Neuron (in vitro differentiated cells): ENCODE data around the gene ZMYND15.

ENCODE experiments used
- H2AFZ ChIP-seq: one replicate; pipeline ENCODE4 v1.6.1; 2013; ENCODE audit warnings: low read depth, mild to moderate bottlenecking, inconsistent platforms, low read length, moderate library complexity
- H3K27me3 ChIP-seq: one replicate; pipeline ENCODE4 v1.6.1; 2013; ENCODE audit warnings: low read length; ENCODE audit not compliant: insufficient read depth
- H3K36me3 ChIP-seq: one replicate; pipeline ENCODE4 v1.6.1; 2013; ENCODE audit warnings: low read length; ENCODE audit not compliant: insufficient read depth
- H3K4me1 ChIP-seq: one replicate; pipeline ENCODE4 v1.6.1; 2013; ENCODE audit warnings: low read length; ENCODE audit not compliant: insufficient read depth
- H3K4me3 ChIP-seq: 2 replicates; pipeline ENCODE4 v1.5.1; 2013; ENCODE audit warnings: mild to moderate bottlenecking, low read length, moderate library complexity
- H3K9me3 ChIP-seq: one replicate; pipeline ENCODE4 v1.6.1; 2013; ENCODE audit warnings: low read length

The ZMYND15 gene

GRCh38 chr17:4764595-4764994, 25.0 kb downstream of the ZMYND15 start:
- H2AFZ ChIP-seq = no peak overlapping the region
- H3K4me3 ChIP-seq = no peak overlapping the region
- no peaks in the 10 kb centered on the region for H3K36me3 ChIP-seq
- peaks cover 5% of the 10 kb centered on the region for H3K27me3 ChIP-seq
- H3K9me3 ChIP-seq = no peaks in the 10 kb centered on the region
- H3K4me1 ChIP-seq = no peaks in the 10 kb centered on the region

- Histone ChIP-seq H3K27me3 (peaks cover 5% of the 10 kb centered on the region), H2AFZ (no peak overlapping the region), H3K9me3 (no peaks in the 10 kb centered on the region), H3K36me3 (no peaks in the 10 kb centered on the region), H3K4me3 (no peak overlapping the region), H3K4me1 (no peaks in the 10 kb centered on the region)
Observed at GRCh38 chr17:4766201-4766600, 26.6 kb downstream of the ZMYND15 start.

GRCh38 chr17:4766723-4767122, 27.1 kb downstream of the ZMYND15 start:
- Histone ChIP-seq H3K4me1 (no peaks in the 10 kb centered on the region), H2AFZ (no peak overlapping the region), H3K36me3 (no peaks in the 10 kb centered on the region), H3K9me3 (no peaks in the 10 kb centered on the region), H3K27me3 (peaks cover 5% of the 10 kb centered on the region), H3K4me3 (no peak overlapping the region)

- Histone ChIP-seq H3K4me1 (no peaks in the 10 kb centered on the region), H3K27me3 (peaks cover 6% of the 10 kb centered on the region), H2AFZ (no peak overlapping the region), H3K9me3 (no peaks in the 10 kb centered on the region), H3K4me3 (no peak overlapping the region), H3K36me3 (no peaks in the 10 kb centered on the region)
Observed at GRCh38 chr17:4768298-4768697, 28.7 kb downstream of the ZMYND15 start.

GRCh38 chr17:4769628-4770027, 30.0 kb downstream of the ZMYND15 start:
- H3K36me3 ChIP-seq = no peaks in the 10 kb centered on the region
- no peak overlapping the region for H2AFZ ChIP-seq
- H3K27me3 ChIP-seq = peaks cover 6% of the 10 kb centered on the region
- H3K4me1 ChIP-seq = no peaks in the 10 kb centered on the region
- no peaks in the 10 kb centered on the region for H3K9me3 ChIP-seq
- no peak overlapping the region for H3K4me3 ChIP-seq

GRCh38 chr17:4771519-4772234, 32.0 kb downstream of the ZMYND15 start, which contains the start of gene TM4SF5:
Gene TM4SF5, plus strand, starts transcription at chr17:4771886. Its CDS starts 37 bp downstream, at chr17:4771923.
- Histone ChIP-seq H2AFZ (no peak within 1 kb of the TSS), H3K27me3 (peaks cover 4% of the 10 kb centered on the region), H3K4me3 (no peak within 1 kb of the TSS), H3K36me3 (no peaks in the 10 kb centered on the region), H3K9me3 (no peaks in the 10 kb centered on the region), H3K4me1 (no peaks in the 10 kb centered on the region)

- H3K9me3 ChIP-seq = no peaks in the 10 kb centered on the region
- no peaks in the 10 kb centered on the region for H3K36me3 ChIP-seq
- no peak overlapping the region for H2AFZ ChIP-seq
- no peak overlapping the region for H3K4me3 ChIP-seq
- no peaks in the 10 kb centered on the region for H3K4me1 ChIP-seq
- peaks cover 4% of the 10 kb centered on the region for H3K27me3 ChIP-seq
Observed at GRCh38 chr17:4772235-4772613, 32.6 kb downstream of the ZMYND15 start.

GRCh38 chr17:4777969-4778760, 38.5 kb downstream of the ZMYND15 start:
- Histone ChIP-seq H3K36me3 (no peaks in the 10 kb centered on the region), H2AFZ (no peak overlapping the region), H3K9me3 (no peaks in the 10 kb centered on the region), H3K4me1 (no peaks in the 10 kb centered on the region), H3K4me3 (no peak overlapping the region), H3K27me3 (peaks cover 7% of the 10 kb centered on the region)

- no peaks in the 10 kb centered on the region for H3K4me1 ChIP-seq
- H3K9me3 ChIP-seq = no peaks in the 10 kb centered on the region
Observed at GRCh38 chr17:4780325-4780955, 40.8 kb downstream of the ZMYND15 start.

GRCh38 chr17:4782652-4783051, 43.0 kb downstream of the ZMYND15 start:
- Histone ChIP-seq H3K36me3 (no peaks in the 10 kb centered on the region), H3K4me1 (no peaks in the 10 kb centered on the region), H3K4me3 (no peak overlapping the region), H3K9me3 (no peaks in the 10 kb centered on the region), H3K27me3 (peaks cover 3% of the 10 kb centered on the region), H2AFZ (no peak overlapping the region)

More at GRCh38 chr17:4780325-4780955, 40.8 kb downstream of the ZMYND15 start:
- H2AFZ ChIP-seq = no peak overlapping the region
- peaks cover 3% of the 10 kb centered on the region for H3K27me3 ChIP-seq
- H3K36me3 ChIP-seq = no peaks in the 10 kb centered on the region
- H3K4me3 ChIP-seq = no peak overlapping the region

- no peaks in the 10 kb centered on the region for H3K27me3 ChIP-seq
- H3K36me3 ChIP-seq = no peaks in the 10 kb centered on the region
- H2AFZ ChIP-seq = no peak overlapping the region
- H3K4me3 ChIP-seq = no peak overlapping the region
- peaks cover 4% of the 10 kb centered on the region for H3K4me1 ChIP-seq
- no peaks in the 10 kb centered on the region for H3K9me3 ChIP-seq
Observed at GRCh38 chr17:4785311-4786105, 45.9 kb downstream of the ZMYND15 start.

- H3K36me3 ChIP-seq = no peaks in the 10 kb centered on the region
- H3K4me3 ChIP-seq = no peak within 1 kb of the TSS
- peaks cover 4% of the 10 kb centered on the region for H3K4me1 ChIP-seq
- no peak within 1 kb of the TSS for H2AFZ ChIP-seq
- H3K27me3 ChIP-seq = no peaks in the 10 kb centered on the region
- no peaks in the 10 kb centered on the region for H3K9me3 ChIP-seq
Observed at GRCh38 chr17:4786106-4786511, 46.5 kb downstream of the ZMYND15 start, which contains the start of gene VMO1. Gene VMO1, minus strand, starts transcription at chr17:4786364. Its CDS starts 12 bp downstream, at chr17:4786352.
